IMR-90 (cell line): ENCODE data around the gene NRARP. TPM values are rescaled to one million over a fixed set of nuclear protein-coding genes. Genes with fewer than 3 reads are reported as not detected.

Experiments used
- ATAC-seq: fragments of 200-7000 bp; cut with Tn5 transposase; 2 replicates; pipeline ENCODE4 v1.9.1; 2020; ENCODE audit warnings: low read depth, mild to moderate bottlenecking, moderate library complexity
- BruUV-seq: library from RNA; stranded (reverse); fragments of 400-500 nt; replicated peaks from 2 replicates; lab custom pipeline; 2021; lab: Mats Ljungman, UMichigan
- CTCF ChIA-PET: fragments of 300-600 bp; formaldehyde crosslinking; extraction: SDS; loops from one replicate; lab custom pipeline; 2021; ENCODE audit warnings: antibody characterized with exemption; lab: Yijun Ruan, JAX
- POLR2A ChIA-PET: fragments of 300-600 bp; sonication (Branson Sonifier 250); formaldehyde crosslinking; loops from one replicate; lab custom pipeline; 2022; ENCODE audit warnings: antibody characterized with exemption; ENCODE audit not compliant: unreplicated experiment; lab: Charles Lee
- DNase-seq: peaks from one replicate; pipeline ENCODE4 v3.0.0; 2013
- H2AFZ ChIP-seq: replicated peaks from 2 replicates; pipeline ENCODE3; 2013; ENCODE audit warnings: low read length, mild to moderate bottlenecking; ENCODE audit not compliant: poor library complexity
- H2AK5ac ChIP-seq: 2 replicates; pipeline ENCODE4 v1.6.1; 2013; ENCODE audit warnings: low read depth, low read length, inconsistent platforms
- H2AK9ac ChIP-seq: replicated peaks from 2 replicates; pipeline ENCODE3; 2013; ENCODE audit warnings: mild to moderate bottlenecking, low read depth, low read length, moderate library complexity; ENCODE audit not compliant: poor library complexity
- H2BK120ac ChIP-seq: 2 replicates; pipeline ENCODE4 v1.6.1; 2013; ENCODE audit warnings: low read depth, low read length, inconsistent platforms
- H2BK15ac ChIP-seq: 3 replicates; pipeline ENCODE4 v1.6.1; 2013; ENCODE audit warnings: low read depth, low read length, inconsistent platforms
- H2BK20ac ChIP-seq: 2 replicates; pipeline ENCODE4 v1.6.1; 2013; ENCODE audit warnings: low read depth, mild to moderate bottlenecking, inconsistent platforms, low read length, moderate library complexity
- H2BK5ac ChIP-seq: 2 replicates; pipeline ENCODE4 v1.6.1; 2013; ENCODE audit warnings: mild to moderate bottlenecking, low read depth, low read length, inconsistent platforms; ENCODE audit not compliant: poor library complexity, severe bottlenecking
- H3K14ac ChIP-seq: replicated peaks from 2 replicates; pipeline ENCODE4 v1.6.1; 2013; ENCODE audit warnings: low read depth, low read length, inconsistent platforms
- H3K18ac ChIP-seq: 2 replicates; pipeline ENCODE4 v1.6.1; 2013; ENCODE audit warnings: low read depth, low read length, control low read depth
- H3K23ac ChIP-seq: 2 replicates; pipeline ENCODE4 v1.6.1; 2013; ENCODE audit warnings: low read depth, low read length, inconsistent platforms
- H3K27ac ChIP-seq: 2 replicates; pipeline ENCODE4 v1.5.1; 2013; ENCODE audit warnings: mild to moderate bottlenecking, control low read depth, low read length; ENCODE audit not compliant: insufficient read depth
- H3K27me3 ChIP-seq: 2 replicates; pipeline ENCODE4 v1.6.1; 2013; ENCODE audit warnings: low read length; ENCODE audit not compliant: control insufficient read depth, insufficient read depth
- H3K36me3 ChIP-seq: 2 replicates; pipeline ENCODE4 v1.6.1; 2013; ENCODE audit warnings: low read length, mixed read lengths; ENCODE audit not compliant: control insufficient read depth, insufficient read depth
- H3K4ac ChIP-seq: 2 replicates; pipeline ENCODE4 v1.6.1; 2013; ENCODE audit warnings: low read depth, low read length, inconsistent platforms
- H3K4me1 ChIP-seq: 2 replicates; pipeline ENCODE4 v1.6.1; 2013; ENCODE audit warnings: low read length, mixed read lengths; ENCODE audit not compliant: control insufficient read depth, insufficient read depth
- H3K4me2 ChIP-seq: 2 replicates; pipeline ENCODE4 v1.6.1; 2013; ENCODE audit warnings: low read depth, mild to moderate bottlenecking, control low read depth, low read length, moderate library complexity
- H3K4me3 ChIP-seq: 2 replicates; pipeline ENCODE4 v1.5.1; 2013; ENCODE audit warnings: low read depth, mild to moderate bottlenecking, control low read depth, low read length, moderate library complexity; ENCODE audit not compliant: insufficient read depth
- H3K56ac ChIP-seq: 2 replicates; pipeline ENCODE4 v1.6.1; 2013; ENCODE audit warnings: low read length, inconsistent platforms; ENCODE audit not compliant: insufficient read depth; ENCODE audit errors: extremely low read depth
- H3K79me1 ChIP-seq, 2 experiments: 2 replicates each; pipeline ENCODE4 v1.6.1; 2013; ENCODE audit warnings: low read length in 2 of 2, inconsistent platforms in 1 of 2, low read depth in 1 of 2
- H3K9ac ChIP-seq: 2 replicates; pipeline ENCODE4 v1.6.1; 2013; ENCODE audit warnings: low read depth, low read length, control low read depth
- H3K9me1 ChIP-seq: 2 replicates; pipeline ENCODE4 v1.6.1; 2013; ENCODE audit warnings: low read length, inconsistent platforms; ENCODE audit not compliant: insufficient read depth
- H3K9me3 ChIP-seq: 2 replicates; pipeline ENCODE4 v1.6.1; 2013; ENCODE audit warnings: low read length; ENCODE audit not compliant: control insufficient read depth, insufficient read depth
- H4K20me1 ChIP-seq: 2 replicates; pipeline ENCODE4 v1.6.1; 2013; ENCODE audit warnings: low read length, inconsistent platforms; ENCODE audit not compliant: insufficient read depth
- H4K5ac ChIP-seq: 2 replicates; pipeline ENCODE4 v1.6.1; 2013; ENCODE audit warnings: mild to moderate bottlenecking, low read depth, low read length, control low read depth
- H4K8ac ChIP-seq, 2 experiments: 2 replicates each; pipeline ENCODE4 v1.6.1; 2013; ENCODE audit warnings: low read depth in 2 of 2, low read length in 2 of 2, control low read depth in 1 of 2, inconsistent platforms in 1 of 2
- H4K91ac ChIP-seq: 2 replicates; pipeline ENCODE4 v1.6.1; 2013; ENCODE audit warnings: low read depth, low read length, inconsistent platforms; ENCODE audit not compliant: insufficient read depth
- BHLHE40 ChIP-seq: fragments of 150-350 bp; IDR thresholded peaks from 2 replicates; pipeline ENCODE4 v1.6.1; 2016; ENCODE audit warnings: mild to moderate bottlenecking, low read depth, low read length
- CEBPB ChIP-seq: IDR thresholded peaks from 2 replicates; pipeline ENCODE4 v1.6.1; 2012; ENCODE audit warnings: low read depth, low read length, improper control_type of control experiment
- CHD1 ChIP-seq: IDR thresholded peaks from 2 replicates; pipeline ENCODE4 v1.6.1; 2012; ENCODE audit warnings: low read depth, low read length, improper control_type of control experiment
- CTCF ChIP-seq: conservative IDR thresholded peaks from 2 replicates; pipeline ENCODE4 v1.5.1; 2012; ENCODE audit warnings: mild to moderate bottlenecking, low read depth, low read length, improper control_type of control experiment
- ELK1 ChIP-seq: fragments of 150-350 bp; IDR thresholded peaks from 2 replicates; pipeline ENCODE4 v1.6.1; 2016; ENCODE audit warnings: low read depth, mild to moderate bottlenecking, low read length, moderate library complexity, borderline replicate concordance
- FOS ChIP-seq: fragments of 150-350 bp; IDR thresholded peaks from 2 replicates; pipeline ENCODE4 v1.6.1; 2016; ENCODE audit warnings: low read depth, low read length
- MAFK ChIP-seq: IDR thresholded peaks from 2 replicates; pipeline ENCODE4 v1.6.1; 2012; ENCODE audit warnings: low read depth, low read length, improper control_type of control experiment
- MAZ ChIP-seq: IDR thresholded peaks from 2 replicates; pipeline ENCODE4 v1.6.1; 2012; ENCODE audit warnings: low read depth, mild to moderate bottlenecking, low read length, improper control_type of control experiment, moderate library complexity, borderline replicate concordance
- MXI1 ChIP-seq: IDR thresholded peaks from 2 replicates; pipeline ENCODE4 v1.6.1; 2012; ENCODE audit warnings: low read depth, mild to moderate bottlenecking, low read length, moderate library complexity, borderline replicate concordance
- RCOR1 ChIP-seq: IDR thresholded peaks from 2 replicates; pipeline ENCODE4 v1.6.1; 2012; ENCODE audit warnings: mild to moderate bottlenecking, low read length, improper control_type of control experiment; ENCODE audit not compliant: insufficient replicate concordance
- RFX5 ChIP-seq: IDR thresholded peaks from 2 replicates; pipeline ENCODE4 v1.8.0; 2012; ENCODE audit warnings: low read depth, mild to moderate bottlenecking, low read length, moderate library complexity
- SMC3 ChIP-seq: fragments of 150-350 bp; IDR thresholded peaks from 2 replicates; pipeline ENCODE4 v1.6.1; 2016; ENCODE audit warnings: low read depth, mild to moderate bottlenecking, antibody characterized with exemption, low read length, moderate library complexity
- USF2 ChIP-seq: fragments of 150-350 bp; IDR thresholded peaks from 2 replicates; pipeline ENCODE4 v1.6.1; 2017; ENCODE audit warnings: mild to moderate bottlenecking, antibody characterized with exemption, low read length, low read depth
- WGBS, 2 experiments: methylation state at CpG; one replicate each; pipeline versions ENCODE4 v1.1.5 to v1.1.7; 2013; ENCODE audit warnings: missing lambda C conversion rate in 2 of 2; ENCODE audit not compliant: insufficient read length in 1 of 2; ENCODE audit errors: extremely low coverage in 2 of 2; 5-methylcytosine and 5-hydroxymethylcytosine counted together
- dilution Hi-C: fragments of 300-500 bp; cut with HindIII; formaldehyde crosslinking; loops from one replicate; pipeline ENCODE4 v1.14.3; 2018; ENCODE audit warnings: low sequenced_read_pairs; ENCODE audit not compliant: unreplicated experiment
- in situ Hi-C: fragments of 300-500 bp; cut with MboI; formaldehyde crosslinking; loops from 3 replicates; pipeline ENCODE4 v1.14.3; 2019; ENCODE audit warnings: low sequenced_read_pairs, inconsistent platforms, mixed read lengths
- intact Hi-C: fragments of 100-400 bp; cut with micrococcal nuclease; formaldehyde crosslinking; loops from 2 replicates; pipeline ENCODE4 v1.10.0; 2022
- polyA plus RNA-seq, 3 experiments: library from polyadenylated mRNA; depleted of rRNA; stranded (reverse); fragments of >200 nt; gene quantifications; 2 replicates each; pipeline ENCODE4 v1.2.3, GENCODE V29; 2012; ENCODE audit warnings: low replicate concordance in 1 of 3
- total RNA-seq: library from RNA; depleted of rRNA; stranded (reverse); fragments of >200 nt; gene quantifications from 2 replicates; pipeline ENCODE4 v1.2.3, GENCODE V29; 2012

The NRARP gene
- total and polyA plus RNA-seq, 2 of the 4 experiments (the other 2 are of a cell fraction), result 0.15 TPM; not detected in 1

- CTCF ChIA-PET, result interaction anchor here (1.2 kb wide), 1 partner anchor 10 kb away, joined by 4 read pairs; the partner anchor contains the start of gene NRARP
- no peak for TF ChIP-seq RFX5
- no peak for TF ChIP-seq CTCF
- TF ChIP-seq RCOR1, result no peak
- no peak for TF ChIP-seq FOS
- no peak for TF ChIP-seq BHLHE40
- TF ChIP-seq USF2, result no peak
- no peak for TF ChIP-seq CEBPB
- TF ChIP-seq MAZ, result no peak
- no peak for TF ChIP-seq ELK1
- no peak for TF ChIP-seq MAFK
- no peak for TF ChIP-seq CHD1
- no peak for TF ChIP-seq MXI1
- TF ChIP-seq SMC3, result no peak
- BruUV-seq, result no TSS peak
- dilution Hi-C loops (no loop called here), intact Hi-C loops (no loop called here), in situ Hi-C loops (no loop called here)
- no peak overlapping the region for H3K4me3 ChIP-seq
- POLR2A ChIA-PET, result no interaction called here
- no peak overlapping the region for H2BK5ac ChIP-seq
- H4K5ac ChIP-seq, result no peak overlapping the region
- no peak overlapping the region for H2BK120ac ChIP-seq
- no peaks in the 10 kb centered on the region for H3K9me3 ChIP-seq
- H4K8ac ChIP-seq, result no peak overlapping the region
- peaks cover 1% of the 10 kb centered on the region; the same call in 1 of the 2 replicates for H3K27me3 ChIP-seq
- ATAC-seq (no peak), DNase-seq (no peak)
- H3K9me1 ChIP-seq, result no peaks in the 10 kb centered on the region
- H3K4me1 ChIP-seq, result 0 out of 2 replicates have a peak, but pooled peaks cover 2% of the 10 kb centered on the region
- WGBS, 2 experiments, result 92% methylated on average over 9 of the region's 28 CpGs; no CpG with 5 or more reads in 1 of the 2 experiments
- peak overlapping the region; percentile 78 for H2AK9ac ChIP-seq
- H3K18ac ChIP-seq, result no peak overlapping the region
- no peak overlapping the region for H2AFZ ChIP-seq
- no peak overlapping the region for H4K91ac ChIP-seq
- H3K9ac ChIP-seq, result no peak overlapping the region
- H2AK5ac ChIP-seq, result no peak overlapping the region
- H2BK20ac ChIP-seq, result no peak overlapping the region
- H3K79me1 ChIP-seq, result no peaks in the 10 kb centered on the region
- no peak overlapping the region for H3K4me2 ChIP-seq
- no peak overlapping the region for H3K56ac ChIP-seq
- H3K36me3 ChIP-seq, result no peaks in the 10 kb centered on the region
- no peaks in the 10 kb centered on the region for H4K20me1 ChIP-seq
- H3K4ac ChIP-seq, result no peak overlapping the region
- H3K27ac ChIP-seq, result no peak overlapping the region
- no peak overlapping the region for H3K14ac ChIP-seq
- H2BK15ac ChIP-seq, result no peak overlapping the region
- no peak overlapping the region for H3K23ac ChIP-seq
Observed at GRCh38 chr9:137311986-137312851, 10.1 kb upstream of the NRARP start.
